ENCODE data around the gene SCAMP3.

The SCAMP3 gene

DNA sequence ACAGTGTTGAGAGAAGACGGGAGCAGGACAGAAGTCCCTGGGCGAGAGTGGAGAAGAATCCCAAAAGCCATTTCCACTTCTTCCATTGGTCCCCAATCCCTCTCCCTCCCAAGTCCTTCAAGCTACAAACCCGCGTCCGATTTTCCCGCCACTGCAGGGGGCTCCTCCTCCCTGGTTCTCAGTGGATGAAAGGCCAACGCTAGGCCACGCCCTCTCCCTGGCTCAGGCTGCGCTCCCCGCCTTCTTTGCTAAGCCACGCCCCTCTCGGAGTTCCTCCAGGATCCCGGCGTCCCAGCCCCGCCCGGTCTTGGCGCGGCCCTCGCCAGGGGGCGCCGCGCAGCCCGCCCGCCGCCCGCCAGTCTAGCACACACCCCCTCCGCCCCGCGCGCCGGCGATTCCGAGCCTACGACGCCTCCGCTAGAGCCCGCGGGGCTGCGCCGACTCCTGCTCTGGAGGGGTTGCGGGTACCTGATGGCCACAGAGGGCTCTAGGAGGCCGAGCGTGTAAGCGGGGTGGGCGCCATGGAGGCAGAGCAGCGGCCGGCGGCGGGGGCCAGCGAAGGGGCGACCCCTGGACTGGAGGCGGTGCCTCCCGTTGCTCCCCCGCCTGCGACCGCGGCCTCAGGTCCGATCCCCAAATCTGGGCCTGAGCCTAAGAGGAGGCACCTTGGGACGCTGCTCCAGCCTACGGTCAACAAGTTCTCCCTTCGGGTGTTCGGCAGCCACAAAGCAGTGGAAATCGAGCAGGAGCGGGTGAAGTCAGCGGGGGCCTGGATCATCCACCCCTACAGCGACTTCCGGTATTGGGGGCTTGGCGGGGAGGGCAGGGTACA lies 15.1 kb upstream of the SCAMP3 start, which contains the start of gene HCN3:
HCN3 (plus strand) TSS at position 394 of the 832 bp plus-strand sequence; CDS start at position 522, 128 bp downstream.
- Mint-ChIP-seq H3K27ac (no peak within 1 kb of the TSS), H3K4me1 (peaks cover 32% of the 10 kb centered on the region), H3K4me3 (peak within 1 kb of the TSS; percentile 87), H3K36me3 (peaks cover 5% of the 10 kb centered on the region), H3K27me3 (no peaks in the 10 kb centered on the region), H3K9me3 (no peaks in the 10 kb centered on the region)
- DNase-seq (ENCODE audit: low spot score in 2 of 2): peak; percentile 85
- peak; percentile 53 for ATAC-seq (ENCODE audit: low read depth)

DNA sequence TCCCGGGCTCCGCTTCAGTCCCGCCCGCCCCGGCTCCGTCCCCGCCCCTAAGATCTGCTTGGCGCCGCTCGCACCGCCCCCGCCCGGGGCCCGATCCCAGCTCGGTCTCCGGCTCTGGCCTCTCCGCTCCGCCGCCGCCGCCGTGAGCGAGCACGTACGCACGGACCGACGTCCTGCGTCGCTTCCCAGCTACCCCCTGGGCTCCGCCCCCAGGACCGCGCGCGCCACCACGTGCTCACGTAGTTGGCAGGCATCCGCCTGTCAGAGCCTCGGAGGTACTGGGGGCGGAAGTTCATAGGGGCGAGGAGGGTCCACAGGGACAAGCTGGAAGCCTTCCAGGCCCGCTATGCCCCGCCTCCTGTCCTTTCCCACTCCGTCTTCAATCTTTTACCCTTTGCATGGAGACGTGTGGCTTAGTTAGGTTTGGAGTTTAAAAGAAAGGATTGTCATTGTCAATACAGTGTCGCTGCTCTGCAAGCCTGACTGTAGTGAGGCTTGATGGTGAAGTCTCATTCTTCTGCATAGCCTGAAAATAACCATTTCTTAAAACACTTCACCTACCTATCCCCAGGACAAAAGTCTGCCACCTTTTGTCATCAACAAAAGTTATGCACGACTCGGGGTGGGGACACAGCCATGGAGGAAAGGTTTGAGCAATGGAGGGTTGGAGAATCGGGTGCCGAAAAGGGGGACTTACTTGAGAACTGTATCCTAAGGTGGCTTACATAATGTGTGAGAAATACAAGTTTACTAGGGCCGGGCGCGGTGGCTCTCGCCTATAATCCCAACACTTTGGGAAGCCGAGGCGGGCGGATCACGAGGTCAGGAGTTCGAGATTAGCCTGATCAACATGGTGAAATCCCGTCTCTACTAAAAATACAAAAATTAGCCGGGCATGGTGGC lies 11.4 kb upstream of the SCAMP3 start, which contains the start of gene CLK2:
CLK2 (minus strand) TSS at position 162 of the 903 bp plus-strand sequence. CDS start 2,527 bp downstream, outside the sequence.
- no peaks in the 10 kb centered on the region for H3K27me3 Mint-ChIP-seq
- peaks cover 37% of the 10 kb centered on the region for H3K4me1 Mint-ChIP-seq
- H3K36me3 Mint-ChIP-seq: peaks cover 13% of the 10 kb centered on the region
- H3K9me3 Mint-ChIP-seq: no peaks in the 10 kb centered on the region
- peak within 1 kb of the TSS; percentile 93 for H3K27ac Mint-ChIP-seq
- H3K4me3 Mint-ChIP-seq: peak within 1 kb of the TSS; percentile 92
- DNase-seq (ENCODE audit: low spot score in 2 of 2) (peak; percentile 88 to 90), ATAC-seq (ENCODE audit: low read depth) (peak; percentile 85)

- peaks cover 35% of the 10 kb centered on the region for H3K4me1 Mint-ChIP-seq
- DNase-seq (ENCODE audit: low spot score in 2 of 2): no peak
- peak; percentile 22 for ATAC-seq (ENCODE audit: low read depth)
Observed at GRCh38 chr1:155272466-155273342, 10.5 kb upstream of the SCAMP3 start.

DNA sequence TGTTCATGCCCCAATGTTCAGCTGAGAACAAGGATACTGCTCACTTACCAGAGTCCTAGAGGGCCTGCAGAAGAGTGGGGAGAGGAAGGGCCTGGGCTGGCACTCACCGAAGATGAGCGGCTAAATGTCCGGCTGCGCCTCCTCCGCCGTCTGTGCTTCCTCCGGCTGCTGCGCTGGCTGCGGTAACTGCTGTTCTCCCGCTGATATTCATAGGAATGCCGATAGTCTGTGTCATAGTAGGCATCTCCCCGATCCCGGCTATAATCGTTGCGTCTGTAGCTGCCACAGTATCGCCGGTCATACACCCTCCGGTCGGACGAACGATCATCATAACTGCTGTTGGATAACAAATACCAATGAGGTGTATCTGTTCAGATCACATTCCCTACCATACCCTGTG lies 7.2 kb upstream of the SCAMP3 start:
- ATAC-seq (ENCODE audit: low read depth): no peak
- no peak overlapping the region for H3K4me3 Mint-ChIP-seq
- no peak overlapping the region for H3K27ac Mint-ChIP-seq
- no peak for DNase-seq (ENCODE audit: low spot score in 2 of 2)
- peaks cover 25% of the 10 kb centered on the region for H3K36me3 Mint-ChIP-seq
- H3K9me3 Mint-ChIP-seq: no peaks in the 10 kb centered on the region
- no peaks in the 10 kb centered on the region for H3K27me3 Mint-ChIP-seq
- peaks cover 22% of the 10 kb centered on the region for H3K4me1 Mint-ChIP-seq

More at GRCh38 chr1:155272466-155273342, 10.5 kb upstream of the SCAMP3 start:
- Mint-ChIP-seq H3K4me3 (peak overlapping the region; percentile 92), H3K9me3 (no peaks in the 10 kb centered on the region), H3K36me3 (peaks cover 16% of the 10 kb centered on the region), H3K27ac (peak overlapping the region; percentile 93), H3K27me3 (no peaks in the 10 kb centered on the region)

- peaks cover 30% of the 10 kb centered on the region for H3K36me3 Mint-ChIP-seq
- H3K9me3 Mint-ChIP-seq: no peaks in the 10 kb centered on the region
- DNase-seq (ENCODE audit: low spot score in 2 of 2) (no peak), ATAC-seq (ENCODE audit: low read depth) (no peak)
- no peak overlapping the region for H3K4me3 Mint-ChIP-seq
- no peaks in the 10 kb centered on the region for H3K27me3 Mint-ChIP-seq
- no peak overlapping the region for H3K27ac Mint-ChIP-seq
- peaks cover 19% of the 10 kb centered on the region for H3K4me1 Mint-ChIP-seq
Observed at GRCh38 chr1:155268630-155269029, 6.5 kb upstream of the SCAMP3 start.

DNA sequence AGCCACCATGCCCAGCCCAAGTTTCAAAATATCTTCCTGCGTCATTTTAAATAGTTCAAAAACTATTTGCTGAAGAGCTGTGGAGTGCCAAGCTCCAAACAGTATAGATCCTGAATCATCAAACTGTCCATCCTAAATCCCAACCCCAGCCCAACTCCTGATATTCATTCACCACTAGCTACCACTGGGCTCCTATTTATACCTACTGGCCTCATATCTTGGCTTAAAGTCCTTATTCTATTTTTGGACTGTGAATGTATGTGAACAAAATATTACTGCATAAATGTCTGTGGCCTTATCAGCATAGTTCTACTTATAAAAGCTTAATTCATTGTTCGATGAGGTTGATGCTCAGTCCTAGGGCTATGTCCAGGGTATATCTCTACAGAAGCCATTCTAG lies 5.2 kb upstream of the SCAMP3 start:
- no peak overlapping the region for H3K4me3 Mint-ChIP-seq
- no peak for ATAC-seq (ENCODE audit: low read depth)
- H3K4me1 Mint-ChIP-seq: peaks cover 10% of the 10 kb centered on the region
- no peaks in the 10 kb centered on the region for H3K9me3 Mint-ChIP-seq
- H3K36me3 Mint-ChIP-seq: peaks cover 25% of the 10 kb centered on the region
- no peaks in the 10 kb centered on the region for H3K27me3 Mint-ChIP-seq
- H3K27ac Mint-ChIP-seq: no peak overlapping the region
- DNase-seq (ENCODE audit: low spot score in 2 of 2): no peak

- no peak for ATAC-seq (ENCODE audit: low read depth)
- no peaks in the 10 kb centered on the region for H3K9me3 Mint-ChIP-seq
Observed at GRCh38 chr1:155266553-155266952, 4.4 kb upstream of the SCAMP3 start.

DNA sequence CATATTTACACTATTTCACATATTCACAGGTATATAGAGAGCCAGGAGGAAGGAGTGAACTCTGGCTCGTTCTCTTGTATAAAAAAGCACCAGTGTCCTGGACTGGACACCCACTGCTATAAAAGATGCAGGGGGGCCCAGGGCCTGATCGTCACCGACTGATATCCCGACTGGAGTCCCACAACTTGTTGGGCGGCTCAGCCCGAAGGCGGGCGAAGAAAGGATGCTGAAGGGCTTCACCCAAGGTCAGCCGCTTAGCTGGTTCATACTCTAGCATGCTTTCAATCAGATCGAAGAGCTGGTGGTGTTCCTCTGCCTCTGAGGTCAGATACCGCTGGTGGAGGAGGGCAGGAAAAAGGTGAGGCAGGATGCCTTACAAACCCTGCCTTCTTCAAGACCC lies 907 bp upstream of the SCAMP3 start:
- Mint-ChIP-seq H3K27me3 (no peaks in the 10 kb centered on the region), H3K36me3 (peaks cover 24% of the 10 kb centered on the region), H3K4me3 (peak overlapping the region; percentile 92), H3K9me3 (no peaks in the 10 kb centered on the region), H3K4me1 (peaks cover 18% of the 10 kb centered on the region), H3K27ac (peak overlapping the region; percentile 78)
- DNase-seq (ENCODE audit: low spot score in 2 of 2) (no peak), ATAC-seq (ENCODE audit: low read depth) (no peak)

More at GRCh38 chr1:155266553-155266952, 4.4 kb upstream of the SCAMP3 start:
- Mint-ChIP-seq H3K4me3 (no peak overlapping the region), H3K27me3 (no peaks in the 10 kb centered on the region), H3K4me1 (peaks cover 10% of the 10 kb centered on the region), H3K36me3 (peaks cover 25% of the 10 kb centered on the region), H3K27ac (no peak overlapping the region)
- DNase-seq (ENCODE audit: low spot score in 2 of 2): no peak

GRCh38 chr1:155261493-155261851 lies 688 bp downstream of the SCAMP3 start:
- Mint-ChIP-seq H3K4me1 (peaks cover 23% of the 10 kb centered on the region), H3K27me3 (no peaks in the 10 kb centered on the region), H3K9me3 (no peaks in the 10 kb centered on the region), H3K4me3 (peak overlapping the region; percentile 92), H3K36me3 (peaks cover 27% of the 10 kb centered on the region), H3K27ac (peak overlapping the region; percentile 78)
- DNase-seq (ENCODE audit: low spot score in 2 of 2) (no peak), ATAC-seq (ENCODE audit: low read depth) (no peak)

DNA sequence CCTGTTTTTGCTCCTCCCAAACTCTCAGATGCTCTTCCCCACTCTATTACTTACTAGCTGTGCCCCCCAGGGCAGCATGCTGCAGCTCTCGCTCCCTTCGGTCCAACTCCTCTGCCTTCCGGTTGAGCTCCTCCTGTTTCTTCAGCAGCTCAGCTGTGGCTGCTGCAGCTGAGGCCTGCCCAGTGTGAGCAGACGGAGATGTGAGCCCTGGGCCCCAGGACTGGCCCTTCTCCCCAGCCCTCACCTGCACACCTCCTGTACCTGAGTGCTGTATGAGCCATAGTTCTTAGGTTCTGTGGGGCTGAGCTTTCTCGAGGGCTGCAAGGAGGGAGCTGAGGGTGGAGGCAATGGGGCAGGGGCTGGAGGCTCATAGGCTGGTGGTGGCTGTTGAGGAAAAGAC lies 1.9 kb downstream of the SCAMP3 start:
- peaks cover 30% of the 10 kb centered on the region for H3K4me1 Mint-ChIP-seq
- H3K27me3 Mint-ChIP-seq: no peaks in the 10 kb centered on the region
- no peak for DNase-seq (ENCODE audit: low spot score in 2 of 2)
- peaks cover 23% of the 10 kb centered on the region for H3K36me3 Mint-ChIP-seq
- H3K4me3 Mint-ChIP-seq: peak overlapping the region; percentile 19
- no peaks in the 10 kb centered on the region for H3K9me3 Mint-ChIP-seq
- H3K27ac Mint-ChIP-seq: peak overlapping the region; percentile 25
- no peak for ATAC-seq (ENCODE audit: low read depth)

DNA sequence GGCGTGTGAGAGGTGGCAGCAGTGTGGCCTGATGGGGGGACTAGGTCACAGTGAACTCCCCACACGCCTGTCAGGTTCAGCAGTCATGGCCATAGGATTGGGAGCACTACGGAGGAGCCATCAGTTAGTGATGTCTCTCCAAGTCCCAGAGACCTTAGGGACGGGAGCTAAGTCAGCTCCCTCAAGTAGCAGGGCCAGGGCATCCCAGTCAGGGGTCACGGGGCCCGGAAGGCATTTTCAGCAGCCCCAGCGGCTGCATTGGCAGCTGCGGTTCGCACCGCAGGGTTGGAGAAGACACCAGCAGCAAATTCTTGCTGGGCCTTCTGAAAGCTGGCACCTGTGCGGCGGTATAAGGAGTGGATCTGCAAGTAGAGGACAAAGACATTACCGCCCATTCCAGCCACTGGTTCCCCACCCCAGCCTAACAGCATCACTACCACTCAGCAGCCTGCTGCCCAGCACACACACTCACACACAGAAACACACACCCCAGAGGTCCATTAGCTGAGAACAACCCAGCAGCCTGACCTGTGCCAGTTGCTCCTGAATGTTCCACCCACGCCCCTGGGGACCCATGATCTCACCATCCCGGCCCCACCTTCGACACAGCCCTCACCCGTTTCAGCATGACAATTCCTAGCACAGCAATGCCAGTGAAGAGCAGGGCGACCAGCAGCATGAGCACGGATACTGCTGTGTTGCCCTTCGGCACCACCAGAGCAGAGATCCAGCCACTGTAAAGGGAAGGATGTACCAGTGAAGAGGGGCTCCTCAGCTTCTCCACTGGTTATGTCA lies 5.9 kb downstream of the SCAMP3 start:
- Mint-ChIP-seq H3K4me1 (peaks cover 39% of the 10 kb centered on the region), H3K27ac (no peak overlapping the region), H3K4me3 (peak overlapping the region; percentile 90), H3K27me3 (no peaks in the 10 kb centered on the region), H3K9me3 (no peaks in the 10 kb centered on the region), H3K36me3 (peaks cover 16% of the 10 kb centered on the region)
- no peak for DNase-seq (ENCODE audit: low spot score in 2 of 2)
- ATAC-seq (ENCODE audit: low read depth): no peak

- Mint-ChIP-seq H3K9me3 (no peaks in the 10 kb centered on the region), H3K27me3 (no peaks in the 10 kb centered on the region), H3K4me3 (peak within 1 kb of the TSS; percentile 90), H3K27ac (peak within 1 kb of the TSS; percentile 81), H3K36me3 (peaks cover 14% of the 10 kb centered on the region), H3K4me1 (peaks cover 35% of the 10 kb centered on the region)
- DNase-seq (ENCODE audit: low spot score in 2 of 2) (peak; percentile 54 to 62), ATAC-seq (ENCODE audit: low read depth) (peak; percentile 63)
Observed at GRCh38 chr1:155255243-155256007, 6.7 kb downstream of the SCAMP3 start, which contains the start of gene ENTREP3. Gene ENTREP3, minus strand, starts transcription at chr1:155255483. Its CDS starts 606 bp downstream, at chr1:155254877.

Data from memory B cell (primary cell).